Immature natural killer cell (primary cell): ENCODE measurements around the gene ZFYVE16. TPM values are rescaled to one million over a fixed set of nuclear protein-coding genes. Genes with fewer than 3 reads are reported as not detected.

Source experiments
- polyA plus RNA-seq, 3 donors: library from polyadenylated mRNA; unstranded; fragments of 300-500 nt; fragmentation: Illumina TruSeq; gene quantifications; one replicate each; pipeline ENCODE4 v1.2.3, GENCODE V29; 2021

Gene ZFYVE16
- polyA plus RNA-seq, 3 donors from 2014 or later: 3.1 to 8.8 (median 3.2) TPM

Other genes with a start within 250 kb of the ZFYVE16 start
- gene SERINC5, start 152.0 kb upstream of the ZFYVE16 start, polyA plus RNA-seq: 1 to 10 TPM in 2 of 3 donors, under 1 TPM in 1; 0.69 to 2.3 (median 1.1) TPM
- not detected for gene SPZ1, start 88.1 kb upstream of the ZFYVE16 start, polyA plus RNA-seq
- not detected for gene FAM151B, start 80.0 kb downstream of the ZFYVE16 start, polyA plus RNA-seq
- not detected for gene ANKRD34B, start 162.2 kb downstream of the ZFYVE16 start, polyA plus RNA-seq
- 10 to 100 TPM in 2 of 3 donors, 1 to 10 TPM in 1; 5.6 to 13.7 (median 10.3) TPM for gene MSH3, start 246.6 kb downstream of the ZFYVE16 start, polyA plus RNA-seq
- 1 to 10 TPM; 3.2 to 5.9 (median 3.3) TPM for gene DHFR, start 246.9 kb downstream of the ZFYVE16 start, polyA plus RNA-seq